Adrenal gland (tissue), 5 donors: ENCODE results near the gene ITPKB.

Source experiments
- POLR2A ChIP-seq, 2 donors: fragments of 450-650 bp; IDR thresholded peaks; one replicate each; pipeline ENCODE4 v1.6.1; 2017; ENCODE audit warnings: antibody characterized with exemption in 2 of 2, mild to moderate bottlenecking in 2 of 2, moderate library complexity in 1 of 2
- TF ChIP-seq, protein P1 (sequence below), 6 experiments: fragments of 450-650 bp in 4 of 6; fragments of 200-600 bp in 2 of 6; sonication (generic) in 1 of 6; IDR thresholded peaks; 1 replicate in 5 of 6; 2 replicates in 1 of 6; pipeline versions ENCODE4 v1.5.1 to v1.8.0; 2016 to 2021; ENCODE audit warnings: antibody characterized with exemption in 6 of 6, mild to moderate bottlenecking in 2 of 6, moderate library complexity in 1 of 6
- donor health status: DM: no; HTN: no; CAD: no.

DNA sequence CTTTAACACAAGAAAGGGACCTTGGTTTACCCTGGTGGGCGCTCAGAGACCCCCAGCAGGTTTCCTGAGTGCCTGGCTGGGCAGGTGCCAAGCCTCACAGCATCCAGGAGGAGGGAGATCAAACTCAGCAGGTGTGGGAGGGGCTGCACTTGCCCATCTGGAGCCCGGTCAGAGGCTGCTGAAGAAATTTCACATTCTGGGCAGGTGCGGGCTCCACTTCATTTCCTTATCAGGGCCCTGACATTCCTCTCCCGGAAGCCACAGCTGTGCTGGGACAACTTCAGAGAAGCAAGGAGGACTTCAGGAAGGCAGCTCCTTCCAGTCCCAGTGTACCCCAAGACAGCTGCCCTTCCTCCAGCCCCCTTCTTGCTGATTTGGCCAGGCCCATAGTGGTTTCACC lies 82.9 kb downstream of the ITPKB start:
- TF ChIP-seq, protein P1, sequence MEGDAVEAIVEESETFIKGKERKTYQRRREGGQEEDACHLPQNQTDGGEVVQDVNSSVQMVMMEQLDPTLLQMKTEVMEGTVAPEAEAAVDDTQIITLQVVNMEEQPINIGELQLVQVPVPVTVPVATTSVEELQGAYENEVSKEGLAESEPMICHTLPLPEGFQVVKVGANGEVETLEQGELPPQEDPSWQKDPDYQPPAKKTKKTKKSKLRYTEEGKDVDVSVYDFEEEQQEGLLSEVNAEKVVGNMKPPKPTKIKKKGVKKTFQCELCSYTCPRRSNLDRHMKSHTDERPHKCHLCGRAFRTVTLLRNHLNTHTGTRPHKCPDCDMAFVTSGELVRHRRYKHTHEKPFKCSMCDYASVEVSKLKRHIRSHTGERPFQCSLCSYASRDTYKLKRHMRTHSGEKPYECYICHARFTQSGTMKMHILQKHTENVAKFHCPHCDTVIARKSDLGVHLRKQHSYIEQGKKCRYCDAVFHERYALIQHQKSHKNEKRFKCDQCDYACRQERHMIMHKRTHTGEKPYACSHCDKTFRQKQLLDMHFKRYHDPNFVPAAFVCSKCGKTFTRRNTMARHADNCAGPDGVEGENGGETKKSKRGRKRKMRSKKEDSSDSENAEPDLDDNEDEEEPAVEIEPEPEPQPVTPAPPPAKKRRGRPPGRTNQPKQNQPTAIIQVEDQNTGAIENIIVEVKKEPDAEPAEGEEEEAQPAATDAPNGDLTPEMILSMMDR (IDR thresholded peaks at IDR 0.05) = no peak
- no peak for TF ChIP-seq POLR2A (IDR thresholded peaks at IDR 0.05)
